Immature natural killer cell (primary cell): Measurements from ENCODE around the gene CES5A. TPM values are rescaled to one million over a fixed set of nuclear protein-coding genes. Genes with fewer than 3 reads are reported as not detected.

Source experiments
- DNase-seq, 3 donors: peaks; one replicate each; pipeline ENCODE4 v3.0.0; 2022; ENCODE audit warnings: mixed read lengths in 1 of 3
- H3K27ac Mint-ChIP-seq, 6 donors: one replicate each; pipeline ENCODE4 v1.8.0; 2020; ENCODE audit warnings: mixed read lengths in 6 of 6, mild to moderate bottlenecking in 5 of 6, inconsistent platforms in 4 of 6, moderate library complexity in 3 of 6
- H3K27me3 Mint-ChIP-seq, 3 donors: one replicate each; pipeline ENCODE4 v1.8.0; 2020 to 2021; ENCODE audit warnings: low read depth in 3 of 3, mild to moderate bottlenecking in 3 of 3, mixed read lengths in 3 of 3, moderate library complexity in 3 of 3, inconsistent platforms in 1 of 3
- H3K36me3 Mint-ChIP-seq, 3 donors: one replicate each; pipeline ENCODE4 v1.8.0; 2020; ENCODE audit warnings: mixed read lengths in 3 of 3, inconsistent platforms in 2 of 3, mild to moderate bottlenecking in 2 of 3
- H3K4me1 Mint-ChIP-seq, 2 donors: one replicate each; pipeline ENCODE4 v1.8.0; 2020; ENCODE audit warnings: inconsistent platforms in 2 of 2, mild to moderate bottlenecking in 2 of 2, mixed read lengths in 2 of 2, moderate library complexity in 1 of 2
- H3K4me3 Mint-ChIP-seq, 5 donors: one replicate each; pipeline ENCODE4 v1.8.0; 2020; ENCODE audit warnings: mild to moderate bottlenecking in 5 of 5, mixed read lengths in 5 of 5, inconsistent platforms in 3 of 5, moderate library complexity in 3 of 5
- H3K9me3 Mint-ChIP-seq, 6 donors: one replicate each; pipeline ENCODE4 v1.8.0; 2020; ENCODE audit warnings: mild to moderate bottlenecking in 6 of 6, mixed read lengths in 6 of 6, inconsistent platforms in 4 of 6, moderate library complexity in 3 of 6
- polyA plus RNA-seq, 3 donors: library from polyadenylated mRNA; unstranded; fragments of 300-500 nt; fragmentation: Illumina TruSeq; gene quantifications; one replicate each; pipeline ENCODE4 v1.2.3, GENCODE V29; 2021

Gene CES5A
- polyA plus RNA-seq, 3 donors from 2014 or later, result not detected

DNA sequence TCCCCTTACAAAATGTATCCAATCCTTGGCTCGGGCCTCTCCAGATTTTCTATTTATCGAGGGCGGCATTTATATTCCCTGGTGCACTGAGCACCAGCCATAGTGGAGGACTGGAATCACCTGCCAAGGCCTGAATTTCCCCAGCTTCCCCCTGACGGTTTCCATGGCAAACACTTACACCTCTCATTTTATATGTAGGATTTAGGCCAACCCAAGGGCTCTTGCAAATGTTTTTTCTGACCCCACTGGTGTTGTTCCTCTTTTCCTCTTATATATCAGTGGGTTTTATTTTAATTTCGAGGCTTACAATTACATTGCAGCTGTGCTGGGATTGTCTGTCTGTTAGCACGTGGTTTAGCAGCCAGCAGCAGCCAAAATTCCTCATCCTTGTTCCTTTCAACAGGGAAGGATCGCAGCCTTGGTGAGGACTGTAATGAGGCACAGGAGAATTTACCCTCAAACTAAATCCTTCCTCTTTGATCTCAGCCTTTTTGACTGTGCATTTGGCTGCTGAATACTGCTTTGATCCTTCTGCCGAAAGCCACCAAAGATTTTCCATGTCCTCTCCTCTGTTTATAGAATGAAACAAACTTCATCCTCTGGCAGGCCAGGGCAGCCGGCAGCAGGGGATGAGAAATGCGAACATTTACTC is 26.5 kb upstream of the CES5A start:
- no peaks in the 10 kb centered on the region for H3K4me1 Mint-ChIP-seq
- peaks cover 0 to 3% (median 0%) of the 10 kb centered on the region in 3 donors for H3K36me3 Mint-ChIP-seq
- H3K27me3 Mint-ChIP-seq, result peaks cover 0 to 26% (median 9%) of the 10 kb centered on the region in 3 donors
- no peak overlapping the region for H3K4me3 Mint-ChIP-seq
- no peak for DNase-seq
- peaks cover 0 to 16% (median 5%) of the 10 kb centered on the region in 6 donors for H3K9me3 Mint-ChIP-seq
- H3K27ac Mint-ChIP-seq, result no peak overlapping the region

- DNase-seq, result no peak
- H3K36me3 Mint-ChIP-seq, result peaks cover 0 to 3% (median 0%) of the 10 kb centered on the region in 3 donors
- no peak overlapping the region for H3K27ac Mint-ChIP-seq
Measured at GRCh38 chr16:55900616-55901393, 25.6 kb upstream of the CES5A start.

GRCh38 chr16:55899857-55900256 is 24.7 kb upstream of the CES5A start:
- H3K36me3 Mint-ChIP-seq, result peaks cover 0 to 3% (median 0%) of the 10 kb centered on the region in 3 donors
- H3K4me3 Mint-ChIP-seq, result no peak overlapping the region
- DNase-seq, result no peak
- no peak overlapping the region for H3K27ac Mint-ChIP-seq
- peaks cover 0 to 16% (median 5%) of the 10 kb centered on the region in 6 donors for H3K9me3 Mint-ChIP-seq
- peaks cover 0 to 25% (median 9%) of the 10 kb centered on the region in 3 donors for H3K27me3 Mint-ChIP-seq
- H3K4me1 Mint-ChIP-seq, result no peaks in the 10 kb centered on the region

More at GRCh38 chr16:55900616-55901393, 25.6 kb upstream of the CES5A start:
- Mint-ChIP-seq H3K4me3 (no peak overlapping the region), H3K27me3 (peaks cover 0 to 26% (median 9%) of the 10 kb centered on the region in 3 donors), H3K4me1 (no peaks in the 10 kb centered on the region), H3K9me3 (peaks cover 0 to 16% (median 5%) of the 10 kb centered on the region in 6 donors)

GRCh38 chr16:55898592-55898991 is 23.4 kb upstream of the CES5A start:
- Mint-ChIP-seq H3K4me3 (no peak overlapping the region), H3K27ac (no peak overlapping the region), H3K9me3 (peaks cover 1 to 12% (median 4%) of the 10 kb centered on the region in 6 donors), H3K27me3 (peaks cover 0 to 20% (median 7%) of the 10 kb centered on the region in 3 donors), H3K36me3 (peaks cover 0 to 3% (median 0%) of the 10 kb centered on the region in 3 donors), H3K4me1 (no peaks in the 10 kb centered on the region)
- no peak for DNase-seq

GRCh38 chr16:55892821-55893220 is 17.6 kb upstream of the CES5A start:
- Mint-ChIP-seq H3K36me3 (peaks cover 0 to 4% (median 0%) of the 10 kb centered on the region in 3 donors), H3K27me3 (peaks cover 0 to 9% (median 4%) of the 10 kb centered on the region in 3 donors), H3K4me1 (no peaks in the 10 kb centered on the region), H3K9me3 (peaks cover 2 to 34% (median 24%) of the 10 kb centered on the region in 6 donors), H3K27ac (no peak overlapping the region), H3K4me3 (no peak overlapping the region)
- DNase-seq, result no peak

DNA sequence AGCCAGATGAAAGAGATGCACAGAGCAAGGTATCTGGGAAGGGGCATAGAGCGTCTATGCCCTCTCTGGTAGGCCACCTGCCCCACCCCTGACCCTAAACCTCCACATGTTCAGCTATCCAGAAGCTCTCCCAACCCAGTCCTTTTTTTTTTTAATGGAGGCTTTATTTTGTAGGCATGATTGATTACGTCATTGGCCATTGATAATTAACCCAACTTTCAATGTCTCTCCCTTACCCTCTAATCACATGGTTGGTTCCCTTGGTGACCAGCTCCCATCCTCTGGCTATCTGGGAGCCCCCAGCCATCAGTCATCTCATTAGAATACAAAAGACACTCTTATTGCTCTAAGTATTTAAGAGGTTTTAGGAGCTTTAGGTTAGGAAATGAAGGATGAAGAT is 14.3 kb upstream of the CES5A start:
- Mint-ChIP-seq H3K4me1 (no peaks in the 10 kb centered on the region), H3K9me3 (peaks cover 2 to 34% (median 24%) of the 10 kb centered on the region in 6 donors), H3K27ac (no peak overlapping the region), H3K4me3 (no peak overlapping the region), H3K27me3 (peaks cover 0 to 6% (median 4%) of the 10 kb centered on the region in 3 donors), H3K36me3 (peaks cover 0 to 4% (median 0%) of the 10 kb centered on the region in 3 donors)
- DNase-seq, result no peak

GRCh38 chr16:55888546-55888945 is 13.4 kb upstream of the CES5A start:
- Mint-ChIP-seq H3K27ac (no peak overlapping the region), H3K36me3 (peaks cover 0 to 4% (median 0%) of the 10 kb centered on the region in 3 donors), H3K4me1 (no peaks in the 10 kb centered on the region), H3K9me3 (peaks cover 2 to 33% (median 23%) of the 10 kb centered on the region in 6 donors), H3K4me3 (no peak overlapping the region), H3K27me3 (peaks cover 0 to 6% (median 4%) of the 10 kb centered on the region in 3 donors)
- DNase-seq, result no peak

DNA sequence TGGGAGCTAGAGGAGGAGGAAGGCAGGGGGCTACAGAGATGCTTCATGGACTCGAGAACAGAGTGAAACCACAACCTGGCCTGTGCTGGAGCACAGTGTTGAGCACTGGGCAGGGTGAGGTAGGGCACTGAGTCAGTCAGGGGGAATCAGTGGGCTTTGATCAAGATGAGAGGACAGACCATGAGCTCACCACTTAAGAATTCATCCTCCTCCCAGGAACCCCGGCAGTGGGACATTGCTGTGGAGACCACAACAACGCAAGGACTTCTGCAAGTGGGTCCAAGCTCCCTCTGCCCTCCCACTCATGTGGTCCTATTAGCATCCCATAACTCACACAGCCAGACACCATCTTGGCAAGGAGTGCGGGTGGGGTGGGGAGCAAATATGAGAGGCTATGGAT is 1.7 kb upstream of the CES5A start:
- no peaks in the 10 kb centered on the region for H3K36me3 Mint-ChIP-seq
- H3K4me3 Mint-ChIP-seq, result no peak overlapping the region
- peaks cover 0 to 7% (median 4%) of the 10 kb centered on the region in 3 donors for H3K27me3 Mint-ChIP-seq
- no peak for DNase-seq
- no peaks in the 10 kb centered on the region for H3K9me3 Mint-ChIP-seq
- no peaks in the 10 kb centered on the region for H3K4me1 Mint-ChIP-seq
- no peak overlapping the region for H3K27ac Mint-ChIP-seq

DNA sequence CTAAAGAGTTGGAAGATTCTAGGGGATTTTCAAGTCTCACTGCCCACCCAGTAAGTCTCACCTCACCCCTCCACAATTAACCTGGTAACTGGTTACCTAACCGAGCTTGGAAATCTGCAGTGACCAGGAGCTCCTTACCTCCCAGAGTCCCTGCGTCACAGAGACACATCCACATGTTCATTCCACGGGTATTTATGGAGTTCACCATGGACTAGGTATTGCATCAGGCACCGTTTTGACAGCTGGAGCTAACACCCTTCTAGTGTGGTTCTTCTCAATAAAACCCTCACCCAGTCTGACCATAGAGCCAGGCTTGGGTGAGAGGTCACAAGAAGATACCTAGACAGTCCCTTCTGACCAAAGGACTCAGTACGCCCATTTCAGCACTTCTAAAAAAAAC is 2.1 kb downstream of the CES5A start:
- Mint-ChIP-seq H3K36me3 (no peaks in the 10 kb centered on the region), H3K4me1 (no peaks in the 10 kb centered on the region), H3K27ac (no peak overlapping the region), H3K4me3 (no peak overlapping the region), H3K27me3 (peaks cover 0 to 17% (median 1%) of the 10 kb centered on the region in 3 donors), H3K9me3 (no peaks in the 10 kb centered on the region)
- DNase-seq, result no peak

DNA sequence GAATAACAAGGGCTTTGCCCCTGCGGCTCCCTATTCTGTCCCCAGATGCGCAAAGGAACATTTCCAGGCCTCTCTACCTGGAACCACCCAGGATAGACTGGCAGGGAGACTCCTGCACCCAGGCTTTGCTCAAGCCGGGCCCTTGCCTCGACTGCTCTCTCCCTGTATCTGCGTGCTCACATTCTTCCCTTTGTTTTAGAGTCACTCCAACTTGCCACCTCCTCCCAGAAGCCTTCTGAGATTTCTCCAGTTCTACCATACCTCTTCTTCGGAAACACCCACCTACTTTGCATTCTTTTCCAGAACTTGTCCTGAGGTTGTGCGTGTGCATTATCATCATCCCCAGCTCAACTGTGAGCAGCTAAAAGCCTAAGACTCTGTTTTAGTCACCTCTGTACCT is 3.0 kb downstream of the CES5A start:
- H3K27me3 Mint-ChIP-seq, result peaks cover 0 to 17% (median 1%) of the 10 kb centered on the region in 3 donors
- H3K36me3 Mint-ChIP-seq, result no peaks in the 10 kb centered on the region
- H3K27ac Mint-ChIP-seq, result no peak overlapping the region
- H3K4me1 Mint-ChIP-seq, result no peaks in the 10 kb centered on the region
- no peaks in the 10 kb centered on the region for H3K9me3 Mint-ChIP-seq
- DNase-seq, result no peak
- H3K4me3 Mint-ChIP-seq, result no peak overlapping the region

DNA sequence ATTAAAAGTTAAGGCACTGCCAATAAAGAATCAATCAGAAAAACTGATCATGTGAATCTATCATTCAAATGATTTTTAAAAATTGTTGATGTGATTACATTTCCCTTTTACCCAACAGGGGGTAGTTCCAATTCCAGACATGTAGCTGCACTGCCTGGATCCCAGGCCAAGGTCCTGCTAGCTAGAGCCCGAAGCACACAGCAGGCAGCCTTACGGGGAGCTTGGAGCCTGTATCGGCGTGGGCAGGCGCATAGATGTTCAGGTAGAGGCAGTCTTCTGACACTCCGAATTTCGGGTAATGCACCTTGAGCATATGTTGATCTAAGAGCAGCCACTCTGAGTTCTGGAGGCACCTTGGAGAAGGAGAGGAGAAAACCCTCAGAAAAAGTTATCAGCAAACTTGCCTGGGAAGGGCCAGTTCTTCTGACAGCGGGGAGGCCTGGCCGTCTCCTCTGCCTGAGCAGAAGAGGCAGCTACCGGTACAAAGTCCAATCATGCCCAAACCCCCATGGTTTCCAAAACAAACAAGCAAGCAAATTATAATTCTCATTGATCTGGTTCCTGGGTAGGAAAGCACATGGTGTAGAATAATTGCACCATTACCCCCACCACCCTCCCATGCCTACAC is 3.6 kb downstream of the CES5A start:
- Mint-ChIP-seq H3K4me1 (no peaks in the 10 kb centered on the region), H3K9me3 (no peaks in the 10 kb centered on the region), H3K27ac (no peak overlapping the region), H3K27me3 (peaks cover 0 to 15% (median 1%) of the 10 kb centered on the region in 3 donors), H3K36me3 (no peaks in the 10 kb centered on the region), H3K4me3 (no peak overlapping the region)
- DNase-seq, result no peak

- no peak for DNase-seq
- Mint-ChIP-seq H3K4me3 (no peak overlapping the region), H3K36me3 (no peaks in the 10 kb centered on the region), H3K4me1 (no peaks in the 10 kb centered on the region), H3K9me3 (no peaks in the 10 kb centered on the region), H3K27ac (no peak overlapping the region), H3K27me3 (peaks cover 0 to 10% (median 0%) of the 10 kb centered on the region in 3 donors)
Measured at GRCh38 chr16:55868980-55869379, 6.2 kb downstream of the CES5A start.

DNA sequence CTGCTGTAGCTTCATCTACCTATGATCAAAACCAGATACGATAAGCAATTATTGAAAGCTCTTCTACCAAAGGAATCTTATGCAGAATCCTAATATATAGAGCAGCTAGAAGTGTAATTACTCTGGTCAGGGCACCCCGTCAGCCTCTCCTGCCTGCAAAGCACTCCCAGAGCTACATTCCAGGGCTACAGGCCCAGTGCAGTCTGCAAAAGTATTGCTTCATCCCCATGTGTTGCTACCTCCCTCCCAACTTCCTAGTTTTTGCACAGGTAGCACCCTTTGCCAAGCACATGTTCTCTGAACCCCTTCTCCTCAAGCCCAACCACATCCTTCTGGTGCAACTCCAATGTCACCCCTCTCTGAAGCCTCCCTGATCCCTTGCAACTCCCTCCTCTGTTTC is 7.0 kb downstream of the CES5A start:
- Mint-ChIP-seq H3K4me3 (no peak overlapping the region), H3K27ac (no peak overlapping the region)

GRCh38 chr16:55861288-55861687 is 13.9 kb downstream of the CES5A start:
- no peaks in the 10 kb centered on the region for H3K9me3 Mint-ChIP-seq
- H3K27me3 Mint-ChIP-seq, result peaks cover 0 to 5% (median 0%) of the 10 kb centered on the region in 3 donors
- H3K4me3 Mint-ChIP-seq, result no peak overlapping the region
- no peak for DNase-seq
- H3K36me3 Mint-ChIP-seq, result no peaks in the 10 kb centered on the region
- no peaks in the 10 kb centered on the region for H3K4me1 Mint-ChIP-seq
- H3K27ac Mint-ChIP-seq, result no peak overlapping the region

More for the DNA sequence above, 7.0 kb downstream of the CES5A start:
- Mint-ChIP-seq H3K4me1 (no peaks in the 10 kb centered on the region), H3K27me3 (peaks cover 0 to 10% (median 0%) of the 10 kb centered on the region in 3 donors), H3K36me3 (no peaks in the 10 kb centered on the region), H3K9me3 (no peaks in the 10 kb centered on the region)
- DNase-seq, result no peak
